ENCODE measurements around the gene NAT16.

GRCh38 chr7:101186194-101186593, 6.1 kb upstream of the NAT16 start:
- no peak for TF ChIP-seq CTCF (conservative IDR thresholded peaks at IDR 0.05 in 1 of 2, IDR thresholded peaks at IDR 0.05 in 1 of 2; ENCODE audit: extremely low read depth in 1 of 2, insufficient read depth in 1 of 2, low read depth in 1 of 2, low read length in 2 of 2)
- TF ChIP-seq EZH2 (IDR thresholded peaks at IDR 0.05; ENCODE audit: borderline replicate concordance, low read length) = no peak

All from mammary epithelial cell (primary cell).